Neutrophil (primary cell): ENCODE measurements around the gene CXorf49.
"Not testable (repeated sequence)": the region's sequence is repeated elsewhere in the genome, so short reads cannot be mapped to it uniquely, and the experiment has no call there.

ENCODE experiments used
- H3K27ac ChIP-seq: fragments of 200-600 bp; sonication (generic); 2 replicates; pipeline ENCODE4 v1.5.1; 2016; ENCODE audit warnings: mild to moderate bottlenecking, moderate library complexity
- H3K27me3 ChIP-seq: fragments of 200-600 bp; sonication (generic); 2 replicates; pipeline ENCODE4 v1.6.0; 2016; ENCODE audit warnings: mild to moderate bottlenecking
- H3K36me3 ChIP-seq: fragments of 200-600 bp; sonication (generic); 2 replicates; pipeline ENCODE4 v1.5.1; 2017
- H3K4me1 ChIP-seq, 2 experiments: fragments of 200-600 bp in 1 of 2; sonication (generic) in 1 of 2; 1 replicate in 1 of 2; 2 replicates in 1 of 2; pipeline versions ENCODE4 v1.5.1 to v1.6.1; 2013 to 2016; ENCODE audit warnings: low read depth in 1 of 2, low read length in 1 of 2, mild to moderate bottlenecking in 1 of 2, moderate library complexity in 1 of 2; ENCODE audit not compliant: control insufficient read depth in 1 of 2, insufficient read depth in 1 of 2
- H3K4me3 ChIP-seq, 2 experiments: fragments of 200-600 bp in 1 of 2; sonication (generic) in 1 of 2; 1 replicate in 1 of 2; 2 replicates in 1 of 2; pipeline ENCODE4 v1.5.1; 2013 to 2016; ENCODE audit warnings: low read depth in 1 of 2, low read length in 1 of 2, mild to moderate bottlenecking in 1 of 2, moderate library complexity in 1 of 2
- H3K9me3 ChIP-seq: fragments of 200-600 bp; sonication (generic); 2 replicates; pipeline ENCODE4 v1.5.1; 2016
- CTCF ChIP-seq: fragments of 200-600 bp; sonication (generic); IDR thresholded peaks from 2 replicates; pipeline ENCODE4 v1.5.1; 2016; ENCODE audit warnings: antibody characterized with exemption

Gene CXorf49

GRCh38 chrX:71697466-71698298 lies 20.4 kb downstream of the CXorf49 start:
- not testable (repeated sequence) for H3K27me3 ChIP-seq, H3K9me3 ChIP-seq, H3K36me3 ChIP-seq, H3K4me1 ChIP-seq, H3K27ac ChIP-seq, H3K4me3 ChIP-seq

- H3K27ac ChIP-seq, H3K9me3 ChIP-seq, H3K27me3 ChIP-seq, H3K4me3 ChIP-seq, H3K36me3 ChIP-seq, H3K4me1 ChIP-seq: not testable (repeated sequence)
Measured at GRCh38 chrX:71696641-71697465, 21.2 kb downstream of the CXorf49 start.

GRCh38 chrX:71679575-71680207 lies 38.4 kb downstream of the CXorf49 start:
- H3K27ac ChIP-seq, result no peak overlapping the region
- H3K4me1 ChIP-seq, result no peaks in the 10 kb centered on the region
- no peak overlapping the region for H3K4me3 ChIP-seq
- TF ChIP-seq CTCF, result no peak
- H3K27me3 ChIP-seq, result no peaks in the 10 kb centered on the region
- no peaks in the 10 kb centered on the region for H3K36me3 ChIP-seq
- H3K9me3 ChIP-seq, result no peaks in the 10 kb centered on the region

GRCh38 chrX:71677195-71677594 lies 40.9 kb downstream of the CXorf49 start:
- H3K9me3 ChIP-seq, H3K4me3 ChIP-seq, H3K4me1 ChIP-seq: not testable (repeated sequence)

GRCh38 chrX:71676068-71676795 lies 41.9 kb downstream of the CXorf49 start:
- H3K27me3 ChIP-seq, H3K9me3 ChIP-seq, H3K36me3 ChIP-seq, H3K4me1 ChIP-seq, H3K4me3 ChIP-seq, H3K27ac ChIP-seq: not testable (repeated sequence)

More at GRCh38 chrX:71677195-71677594, 40.9 kb downstream of the CXorf49 start:
- H3K27me3 ChIP-seq, H3K36me3 ChIP-seq, H3K27ac ChIP-seq: not testable (repeated sequence)

GRCh38 chrX:71675636-71676035 lies 42.4 kb downstream of the CXorf49 start:
- not testable (repeated sequence) for H3K27ac ChIP-seq, H3K4me3 ChIP-seq, H3K36me3 ChIP-seq, H3K4me1 ChIP-seq, H3K9me3 ChIP-seq
- peaks cover 15% of the 10 kb centered on the region for H3K27me3 ChIP-seq

- H3K27ac ChIP-seq, result no peak overlapping the region
- no peaks in the 10 kb centered on the region for H3K4me1 ChIP-seq
- peaks cover 28% of the 10 kb centered on the region for H3K27me3 ChIP-seq
- no peaks in the 10 kb centered on the region for H3K9me3 ChIP-seq
- TF ChIP-seq CTCF, result no peak
- no peaks in the 10 kb centered on the region for H3K36me3 ChIP-seq
- H3K4me3 ChIP-seq, result no peak overlapping the region
Measured at GRCh38 chrX:71671938-71672337, 46.1 kb downstream of the CXorf49 start.
